Left renal cortex interstitium (tissue), 4 donors: ENCODE data around the gene CIAO2B. TPM values are rescaled to one million over a fixed set of nuclear protein-coding genes. Genes with fewer than 3 reads are reported as not detected.
"Not testable (repeated sequence)": the region's sequence is repeated elsewhere in the genome, so short reads cannot be mapped to it uniquely, and the experiment has no call there.

Experiments
- DNase-seq, 4 donors: peaks; one replicate each; pipeline ENCODE4 v3.0.0-alpha.2; 2013; ENCODE audit warnings: low read depth in 4 of 4, low spot score in 2 of 4, missing footprints in 1 of 4
- polyA plus RNA-seq, 4 donors: library from polyadenylated mRNA; unstranded; fragments of 120-200 nt; gene quantifications; one replicate each; pipeline ENCODE4 v1.2.1, GENCODE V29; 2013; ENCODE audit not compliant: insufficient read length in 4 of 4

The CIAO2B gene
- polyA plus RNA-seq, 4 donors, result 91.7 to 120 (median 98.8) TPM

- DNase-seq, result no peak
Observed at GRCh38 chr16:66906916-66907836, 27.0 kb downstream of the CIAO2B start.

GRCh38 chr16:66905633-66906539 is 28.3 kb downstream of the CIAO2B start:
- peak in 1 of 4 donors; percentile 67 for DNase-seq

- no peak for DNase-seq
Observed at GRCh38 chr16:66904846-66905632, 29.2 kb downstream of the CIAO2B start.

GRCh38 chr16:66904428-66904845 is 29.8 kb downstream of the CIAO2B start:
- DNase-seq, result no peak

- DNase-seq, result no peak
Observed at GRCh38 chr16:66903544-66904427, 30.4 kb downstream of the CIAO2B start.

GRCh38 chr16:66902648-66903543 is 31.3 kb downstream of the CIAO2B start:
- DNase-seq, result no peak

GRCh38 chr16:66901626-66902025 is 32.6 kb downstream of the CIAO2B start:
- DNase-seq, result no peak

GRCh38 chr16:66900721-66901441 is 33.3 kb downstream of the CIAO2B start:
- DNase-seq, result no peak

GRCh38 chr16:66899945-66900710 is 34.1 kb downstream of the CIAO2B start:
- DNase-seq, result peak in 3 of 4 donors; percentile 64 to 83 (median 65)

GRCh38 chr16:66899310-66899944 is 34.8 kb downstream of the CIAO2B start:
- no peak for DNase-seq

GRCh38 chr16:66898933-66899309 is 35.3 kb downstream of the CIAO2B start:
- no peak for DNase-seq

GRCh38 chr16:66898207-66898606 is 36.0 kb downstream of the CIAO2B start:
- no peak for DNase-seq

- not testable (repeated sequence) for DNase-seq
Observed at GRCh38 chr16:66896682-66897081, 37.5 kb downstream of the CIAO2B start.

GRCh38 chr16:66895999-66896398 is 38.2 kb downstream of the CIAO2B start:
- DNase-seq, result no peak

GRCh38 chr16:66895689-66895979 is 38.6 kb downstream of the CIAO2B start:
- no peak for DNase-seq

- DNase-seq, result no peak
Observed at GRCh38 chr16:66894948-66895688, 39.1 kb downstream of the CIAO2B start.
